Measurements from ENCODE around the gene MUC13.

Gene MUC13

GRCh38 chr3:124934577-124934976 is at the start of gene MUC13:
MUC13 (minus strand) TSS chr3:124934751; CDS start chr3:124934712, 39 bp downstream.
- H3K4me3 ChIP-seq (ENCODE audit: low read depth, low read length) = no peak within 1 kb of the TSS
- no peak for TF ChIP-seq CTCF (IDR thresholded peaks at IDR 0.05; ENCODE audit: low read depth, low read length)

GRCh38 chr3:124982855-124983254 is 48.3 kb upstream of the MUC13 start:
- no peak for TF ChIP-seq CTCF (IDR thresholded peaks at IDR 0.05; ENCODE audit: low read depth, low read length)
- no peak overlapping the region for H3K4me3 ChIP-seq (ENCODE audit: low read depth, low read length)

GRCh38 chr3:124981472-124981871 is 46.9 kb upstream of the MUC13 start:
- no peak overlapping the region for H3K4me3 ChIP-seq (ENCODE audit: low read depth, low read length)
- TF ChIP-seq CTCF (IDR thresholded peaks at IDR 0.05; ENCODE audit: low read depth, low read length) = no peak

- TF ChIP-seq CTCF (IDR thresholded peaks at IDR 0.05; ENCODE audit: low read depth, low read length) = no peak
- H3K4me3 ChIP-seq (ENCODE audit: low read depth, low read length) = no peak overlapping the region
These were observed 44.1 kb upstream of the MUC13 start for GRCh38 chr3:124978627-124979026.

- no peak for TF ChIP-seq CTCF (IDR thresholded peaks at IDR 0.05; ENCODE audit: low read depth, low read length)
- no peak overlapping the region for H3K4me3 ChIP-seq (ENCODE audit: low read depth, low read length)
These were observed 41.8 kb upstream of the MUC13 start for GRCh38 chr3:124976383-124976782.

GRCh38 chr3:124974691-124975090 is 40.1 kb upstream of the MUC13 start:
- TF ChIP-seq CTCF (IDR thresholded peaks at IDR 0.05; ENCODE audit: low read depth, low read length) = no peak
- no peak overlapping the region for H3K4me3 ChIP-seq (ENCODE audit: low read depth, low read length)

- H3K4me3 ChIP-seq (ENCODE audit: low read depth, low read length) = no peak overlapping the region
- no peak for TF ChIP-seq CTCF (IDR thresholded peaks at IDR 0.05; ENCODE audit: low read depth, low read length)
These were observed 38.7 kb upstream of the MUC13 start for GRCh38 chr3:124973290-124973689.

Data from WI38 (cell line).